ENCODE measurements around the gene ITSN2. TPM values are rescaled to one million over a fixed set of nuclear protein-coding genes. Genes with fewer than 3 reads are reported as not detected.

Gene ITSN2
- total RNA-seq, 3 donors from 2014 or later = 43.4 to 69.8 (median 46.5) TPM

DNA sequence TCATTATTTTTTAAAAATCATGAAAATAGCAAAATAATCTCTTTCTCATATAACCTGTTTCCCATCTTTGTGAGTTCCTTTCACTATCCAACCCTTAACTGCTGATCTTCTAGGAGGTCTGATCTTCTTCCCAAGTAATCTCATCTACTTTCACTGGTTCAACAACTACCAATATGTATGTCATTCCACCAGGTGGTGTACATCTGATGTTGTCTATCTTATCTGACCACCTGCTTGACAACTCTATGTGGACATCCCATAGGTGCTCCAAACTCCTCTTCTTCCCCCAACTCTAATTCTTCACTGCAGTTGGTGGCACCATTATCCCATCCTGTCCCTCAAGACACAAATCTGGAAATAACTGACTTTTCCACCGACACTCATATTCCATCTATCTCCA, 123.0 kb downstream of the ITSN2 start:
- no peak for TF ChIP-seq POLR2AphosphoS5 (IDR thresholded peaks at IDR 0.05)
- TF ChIP-seq, protein P1, sequence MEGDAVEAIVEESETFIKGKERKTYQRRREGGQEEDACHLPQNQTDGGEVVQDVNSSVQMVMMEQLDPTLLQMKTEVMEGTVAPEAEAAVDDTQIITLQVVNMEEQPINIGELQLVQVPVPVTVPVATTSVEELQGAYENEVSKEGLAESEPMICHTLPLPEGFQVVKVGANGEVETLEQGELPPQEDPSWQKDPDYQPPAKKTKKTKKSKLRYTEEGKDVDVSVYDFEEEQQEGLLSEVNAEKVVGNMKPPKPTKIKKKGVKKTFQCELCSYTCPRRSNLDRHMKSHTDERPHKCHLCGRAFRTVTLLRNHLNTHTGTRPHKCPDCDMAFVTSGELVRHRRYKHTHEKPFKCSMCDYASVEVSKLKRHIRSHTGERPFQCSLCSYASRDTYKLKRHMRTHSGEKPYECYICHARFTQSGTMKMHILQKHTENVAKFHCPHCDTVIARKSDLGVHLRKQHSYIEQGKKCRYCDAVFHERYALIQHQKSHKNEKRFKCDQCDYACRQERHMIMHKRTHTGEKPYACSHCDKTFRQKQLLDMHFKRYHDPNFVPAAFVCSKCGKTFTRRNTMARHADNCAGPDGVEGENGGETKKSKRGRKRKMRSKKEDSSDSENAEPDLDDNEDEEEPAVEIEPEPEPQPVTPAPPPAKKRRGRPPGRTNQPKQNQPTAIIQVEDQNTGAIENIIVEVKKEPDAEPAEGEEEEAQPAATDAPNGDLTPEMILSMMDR (IDR thresholded peaks at IDR 0.05) = no peak
- no peak for DNase-seq (ENCODE audit: low spot score in 2 of 2)
- intact Hi-C loops (cut with DNase I; ENCODE audit: low total_unique reads) = no loop called here
- Histone ChIP-seq H3K4me3 (no peak overlapping the region), H3K36me3 (no peaks in the 10 kb centered on the region), H3K27me3 (no peaks in the 10 kb centered on the region), H3K9me3 (no peaks in the 10 kb centered on the region), H3K27ac (no peak overlapping the region), H3K4me1 (no peaks in the 10 kb centered on the region)

DNA sequence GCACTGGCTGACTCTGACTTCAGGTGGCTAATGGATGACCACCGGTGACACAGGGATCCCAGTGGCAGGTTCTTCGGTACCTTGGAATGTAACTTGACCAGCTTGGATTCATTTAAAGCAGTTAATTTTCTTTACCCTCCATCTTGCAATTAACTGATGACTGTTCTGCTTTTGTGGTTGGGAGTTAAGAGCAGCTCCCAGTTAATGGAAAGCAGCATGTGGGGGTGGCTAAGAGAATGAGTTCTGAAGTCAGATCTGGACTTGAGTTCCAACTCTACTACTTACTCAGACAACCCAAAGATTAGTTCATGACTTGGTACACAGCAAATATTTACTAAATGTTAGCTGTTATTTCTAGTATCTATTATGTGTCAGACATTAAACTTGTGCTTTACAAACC, 127.0 kb downstream of the ITSN2 start:
- Histone ChIP-seq H3K36me3 (no peaks in the 10 kb centered on the region), H3K9me3 (no peaks in the 10 kb centered on the region), H3K4me3 (no peak overlapping the region), H3K27me3 (no peaks in the 10 kb centered on the region), H3K27ac (no peak overlapping the region), H3K4me1 (no peaks in the 10 kb centered on the region)
- TF ChIP-seq, protein P1 (IDR thresholded peaks at IDR 0.05) = no peak
- intact Hi-C loops (cut with DNase I; ENCODE audit: low total_unique reads) = no loop called here
- no peak for DNase-seq (ENCODE audit: low spot score in 2 of 2)

DNA sequence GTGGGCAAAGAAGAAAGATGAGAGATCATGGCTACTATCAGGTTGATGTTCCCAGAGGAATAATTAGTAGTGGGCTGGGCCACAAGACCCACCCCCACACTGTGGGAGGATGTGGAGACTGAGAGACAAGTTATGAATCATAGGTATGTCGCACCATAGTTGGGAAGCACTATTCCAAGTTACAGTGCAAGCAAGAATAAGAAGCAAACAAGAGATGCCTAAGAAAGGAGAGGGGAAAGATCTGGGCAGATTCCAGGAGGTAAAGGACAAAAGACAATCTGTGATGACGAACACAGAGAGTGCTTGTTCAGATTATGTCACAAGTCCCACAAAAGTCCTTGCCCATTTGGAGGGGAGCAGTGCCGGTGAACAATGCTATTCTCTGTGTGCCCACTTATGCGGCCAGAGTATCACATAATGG, 128.9 kb downstream of the ITSN2 start:
- Histone ChIP-seq H3K4me1 (no peaks in the 10 kb centered on the region), H3K4me3 (no peak overlapping the region), H3K27ac (peak overlapping the region; percentile 41 to 52), H3K36me3 (no peaks in the 10 kb centered on the region), H3K9me3 (no peaks in the 10 kb centered on the region), H3K27me3 (no peaks in the 10 kb centered on the region)
- intact Hi-C loops (cut with DNase I; ENCODE audit: low total_unique reads) = no loop called here
- TF ChIP-seq POLR2AphosphoS5 (IDR thresholded peaks at IDR 0.05) = no peak
- TF ChIP-seq POLR2A (IDR thresholded peaks at IDR 0.05) = no peak
- TF ChIP-seq, protein P1 (IDR thresholded peaks at IDR 0.05) = no peak
- peak in 1 of 2 donors; percentile 27 for DNase-seq (ENCODE audit: low spot score in 2 of 2)

DNA sequence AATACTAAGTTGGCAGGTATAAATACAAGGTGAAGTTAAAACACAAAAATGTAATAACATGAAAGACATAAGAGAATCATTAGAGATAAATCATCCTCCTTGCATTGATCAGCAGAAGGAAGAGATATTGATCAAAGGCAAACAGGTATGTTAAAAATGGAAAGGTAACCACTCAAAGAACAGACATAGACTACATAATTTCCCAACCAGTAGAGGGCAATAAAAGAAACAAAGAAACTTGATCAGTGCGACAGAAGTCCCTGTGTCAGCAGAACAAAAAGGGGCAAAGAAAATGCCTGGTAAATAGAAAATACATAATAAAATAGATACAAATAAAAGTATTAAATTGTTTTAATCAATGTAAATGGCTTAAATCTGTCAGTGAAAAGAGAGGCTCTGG, 131.9 kb downstream of the ITSN2 start:
- no peak overlapping the region for H3K27ac ChIP-seq
- no peak for TF ChIP-seq POLR2AphosphoS5 (IDR thresholded peaks at IDR 0.05)
- TF ChIP-seq, protein P1 (IDR thresholded peaks at IDR 0.05) = peak in 2 of 3 donors; percentile 33 to 43

DNA sequence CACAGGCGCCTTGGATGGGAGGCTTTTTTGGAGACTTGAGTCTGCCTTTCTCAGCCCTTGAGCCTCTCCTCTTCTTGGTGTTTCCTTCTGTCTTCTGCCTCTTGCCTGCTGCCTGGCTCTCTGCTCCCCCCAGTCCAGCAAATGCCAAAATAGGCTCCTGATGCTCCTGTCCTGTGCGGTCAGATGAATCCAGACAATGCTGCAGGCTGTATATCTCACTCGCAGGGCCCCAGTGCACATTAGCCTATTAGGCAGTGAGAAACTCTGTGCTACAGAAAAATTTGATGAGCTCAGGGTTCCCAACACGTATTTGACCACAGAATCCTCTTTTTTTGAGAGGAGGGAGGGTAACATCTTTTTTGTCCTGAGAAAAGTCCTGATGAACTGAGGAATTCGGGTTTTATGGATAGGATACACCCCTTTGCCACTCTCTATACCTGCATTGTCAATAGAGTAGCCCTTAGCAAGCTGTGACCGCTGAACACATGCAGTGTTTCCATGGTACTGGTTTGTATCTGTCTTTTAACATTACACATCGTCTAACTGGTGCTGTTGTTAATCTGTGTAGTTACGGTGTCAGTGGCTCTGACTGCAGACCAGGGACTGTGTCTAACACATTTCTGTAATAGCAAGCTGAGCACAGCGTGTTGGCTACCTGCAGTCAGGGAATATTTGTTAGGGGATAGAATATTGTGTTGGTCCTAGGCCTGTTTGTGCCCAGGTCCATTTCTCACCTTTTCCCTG, 134.7 kb downstream of the ITSN2 start:
- no peaks in the 10 kb centered on the region for H3K9me3 ChIP-seq
- H3K4me3 ChIP-seq = no peak overlapping the region
- H3K4me1 ChIP-seq = no peaks in the 10 kb centered on the region
- no peak for DNase-seq (ENCODE audit: low spot score in 2 of 2)
- H3K36me3 ChIP-seq = no peaks in the 10 kb centered on the region
- no peak overlapping the region for H3K27ac ChIP-seq
- intact Hi-C loops (cut with DNase I; ENCODE audit: low total_unique reads) = no loop called here
- no peaks in the 10 kb centered on the region for H3K27me3 ChIP-seq
- TF ChIP-seq POLR2AphosphoS5 (IDR thresholded peaks at IDR 0.05) = no peak
- no peak for TF ChIP-seq POLR2A (IDR thresholded peaks at IDR 0.05)
- TF ChIP-seq, protein P1 (IDR thresholded peaks at IDR 0.05) = no peak

More for the DNA sequence above, 131.9 kb downstream of the ITSN2 start:
- H3K4me1 ChIP-seq = no peaks in the 10 kb centered on the region
- H3K27me3 ChIP-seq = no peaks in the 10 kb centered on the region
- no peak overlapping the region for H3K4me3 ChIP-seq
- no peaks in the 10 kb centered on the region for H3K9me3 ChIP-seq
- intact Hi-C loops (cut with DNase I; ENCODE audit: low total_unique reads) = no loop called here
- no peak for DNase-seq (ENCODE audit: low spot score in 2 of 2)
- H3K36me3 ChIP-seq = no peaks in the 10 kb centered on the region

All from breast epithelium (tissue), 4 donors.